ENCODE measurements around the gene CBL.
A peak's percentile ranks its signal among the peaks of the same experiment; 100 is the strongest.

CBL gene

DNA sequence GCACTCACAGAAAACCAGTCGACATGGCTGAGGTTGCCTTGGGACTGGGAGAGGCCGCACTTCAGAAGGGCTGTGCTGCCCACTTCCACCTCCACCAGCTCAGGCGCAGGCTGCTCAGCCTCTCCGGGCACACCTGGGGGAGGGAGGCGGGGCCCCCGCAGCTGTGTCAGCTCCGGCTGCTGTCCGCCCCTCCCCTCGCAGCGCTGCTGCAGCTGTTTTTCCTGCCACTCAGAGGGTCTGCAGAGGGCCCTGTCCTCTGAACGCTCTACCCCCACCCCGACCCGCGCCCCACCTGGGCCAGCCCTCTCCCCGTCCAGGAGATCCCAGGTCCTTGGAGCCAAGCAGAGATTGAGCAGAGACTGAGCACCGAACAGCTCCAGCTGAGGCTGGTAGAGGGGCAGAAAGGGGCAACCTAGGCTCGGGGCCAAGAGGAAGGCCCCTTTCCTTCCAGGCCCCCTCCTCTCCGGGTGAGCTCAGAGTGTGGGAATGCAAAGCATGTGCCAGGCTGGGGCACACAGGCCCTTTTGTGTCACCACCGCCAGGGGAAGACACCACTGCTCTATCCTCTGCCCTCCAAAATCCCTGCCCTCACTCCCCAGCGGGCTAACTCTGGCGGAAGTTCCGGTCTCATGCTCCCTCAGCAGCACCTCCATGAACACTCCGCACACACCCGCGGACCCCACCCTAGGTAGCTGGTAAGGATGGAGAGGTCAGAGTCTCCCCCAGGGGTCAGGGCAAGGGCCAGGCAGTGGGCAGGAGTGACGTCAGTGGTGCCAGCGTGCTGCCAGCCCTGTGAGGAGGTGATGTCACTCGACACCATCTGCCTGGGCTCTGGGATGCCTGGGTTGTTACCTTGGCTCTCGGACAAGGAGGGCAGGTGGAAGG, 109.2 kb downstream of the CBL start:
- DNase-seq: peak; percentile 63

GRCh38 chr11:119316016-119316728, 110.0 kb downstream of the CBL start:
- peak; percentile 39 for DNase-seq

GRCh38 chr11:119316729-119317591, 110.8 kb downstream of the CBL start, which contains the start of gene MCAM:
TSS of gene MCAM (minus strand) at chr11:119317130. CDS start at chr11:119317101, 29 bp downstream.
- peak; percentile 36 for DNase-seq

GRCh38 chr11:119317592-119318239, 111.6 kb downstream of the CBL start:
- no peak for DNase-seq

DNA sequence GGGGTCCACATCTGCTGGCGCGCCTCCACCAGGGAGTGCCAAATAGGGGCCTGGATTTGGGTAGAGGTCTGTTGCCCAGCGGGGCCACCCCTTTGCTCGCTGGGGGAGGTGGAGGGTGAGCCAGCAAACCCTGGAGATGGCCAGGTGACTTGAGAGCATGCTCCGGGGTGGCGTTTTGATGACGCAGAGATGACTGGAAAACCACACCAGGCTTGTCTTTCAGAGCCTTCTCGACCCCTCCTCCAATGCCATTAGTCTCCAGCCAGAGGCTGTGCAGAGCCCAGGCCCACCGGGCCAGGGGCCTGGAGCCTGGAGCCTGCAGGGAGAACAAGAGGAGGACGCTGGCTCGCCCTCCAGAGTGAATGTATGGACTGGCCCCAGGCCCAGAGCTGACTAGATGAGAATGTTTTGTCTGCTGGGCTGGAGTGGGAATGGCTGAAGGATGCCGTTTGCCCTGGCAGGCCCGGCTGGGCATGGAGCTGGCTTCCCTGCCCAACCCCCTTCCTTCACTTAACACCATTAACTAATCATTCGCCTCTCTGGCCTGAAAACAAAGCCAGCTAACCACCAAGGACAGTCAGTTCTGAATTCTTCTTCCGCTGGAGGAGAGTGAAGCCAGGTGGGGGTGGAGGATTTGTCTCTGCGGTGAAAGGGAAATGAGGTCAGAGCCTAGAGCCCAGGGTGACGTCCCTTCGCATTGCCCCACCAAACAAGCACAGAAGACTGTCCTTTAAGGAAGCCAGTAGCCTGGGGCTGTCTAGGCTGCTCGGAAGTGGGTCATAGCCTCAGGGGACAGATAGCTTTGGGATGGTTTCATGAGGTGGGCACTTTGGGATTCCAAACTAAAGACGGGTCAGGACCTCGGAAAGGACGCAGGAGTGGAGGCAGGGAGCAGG, 112.3 kb downstream of the CBL start:
- peak; percentile 37 for DNase-seq

GRCh38 chr11:119319136-119319699, 113.1 kb downstream of the CBL start:
- DNase-seq: no peak

DNA sequence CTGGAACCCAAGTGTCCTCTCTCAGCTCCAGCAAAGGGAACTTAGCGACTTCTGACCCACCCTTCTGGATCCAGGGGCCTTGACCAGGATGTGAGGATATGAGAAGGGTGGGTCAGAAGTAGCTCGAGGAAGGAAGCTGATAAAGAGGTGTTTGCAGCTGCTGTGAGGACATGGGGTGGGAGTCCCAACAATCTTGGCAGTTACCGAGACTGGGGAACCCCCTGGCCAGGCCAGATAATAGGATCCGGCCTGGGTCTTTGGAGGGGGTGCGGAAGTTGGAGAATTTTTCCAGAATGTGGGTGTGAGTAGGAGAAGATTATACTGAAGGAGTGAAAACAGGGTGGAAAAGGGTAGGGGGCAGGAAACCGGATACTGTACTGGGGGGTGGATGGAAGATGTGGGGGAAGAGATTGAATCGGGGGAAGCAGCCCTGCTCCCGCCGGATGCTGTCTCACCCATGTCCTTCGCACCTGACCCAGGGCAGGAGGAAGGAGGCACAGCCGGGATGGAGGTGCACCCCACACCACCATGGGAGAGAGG, 113.6 kb downstream of the CBL start:
- no peak for DNase-seq

DNA sequence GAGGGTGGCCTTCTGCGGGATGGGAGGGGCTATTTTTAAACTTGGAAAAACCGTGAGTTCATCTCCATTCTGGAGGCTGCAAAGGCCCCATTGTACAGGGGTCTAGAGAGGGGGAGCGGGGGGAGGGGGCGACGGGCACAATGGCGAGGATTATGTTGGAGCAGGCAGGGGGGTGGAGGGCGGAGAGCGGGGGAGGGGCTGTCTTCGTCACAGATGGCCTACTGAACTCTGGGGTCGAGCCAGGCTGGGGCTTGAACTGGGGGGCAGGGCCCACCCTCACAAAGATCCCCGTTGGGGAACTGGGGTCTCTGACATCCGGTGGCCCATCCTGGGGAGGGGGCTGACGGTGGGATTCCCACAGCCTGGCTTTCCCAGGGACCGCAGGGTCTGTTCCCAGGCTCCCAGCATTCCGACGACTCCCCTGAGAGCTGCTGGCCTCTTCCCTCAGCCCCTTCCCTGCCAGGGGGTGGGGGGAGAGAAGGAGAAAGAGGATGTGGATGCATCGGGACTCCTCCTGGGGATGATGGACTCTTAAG, 114.2 kb downstream of the CBL start:
- no peak for DNase-seq

DNA sequence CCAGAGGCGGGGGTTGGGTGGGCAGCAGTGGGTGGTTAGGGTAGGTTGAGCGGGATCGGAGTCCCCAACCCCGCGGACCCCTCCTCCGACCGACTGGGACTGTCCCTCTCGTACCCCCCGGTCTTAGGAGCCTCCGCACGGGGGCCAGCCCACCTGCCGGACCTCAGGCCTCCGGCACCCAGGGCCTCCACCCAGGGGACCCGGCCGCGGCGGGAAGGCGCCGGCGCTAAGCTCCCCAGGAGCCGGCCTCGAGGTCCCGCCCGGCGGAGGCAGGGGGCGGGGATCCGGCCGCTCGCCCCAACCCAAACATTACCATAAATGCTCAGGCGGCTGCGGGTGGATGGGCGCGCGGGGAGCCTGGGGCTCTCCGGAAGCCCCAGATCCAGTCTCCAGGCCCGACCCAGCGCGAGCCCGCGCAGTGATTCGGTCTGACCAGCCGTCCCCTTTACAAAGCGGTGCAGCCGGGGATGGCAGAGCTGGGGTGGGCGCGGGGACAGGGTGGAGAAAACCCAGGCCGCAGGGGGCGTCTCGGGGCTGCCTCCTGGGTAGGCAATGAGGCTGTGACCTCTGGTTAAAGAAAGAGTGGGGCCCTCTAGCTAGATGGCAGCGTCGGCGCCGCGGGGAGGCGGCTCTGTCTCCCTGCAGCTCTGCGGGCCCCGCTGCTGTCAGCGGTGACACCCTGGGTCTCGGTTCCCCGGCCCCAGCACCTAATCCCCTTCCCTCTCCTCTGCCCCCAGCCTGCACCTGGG, 114.8 kb downstream of the CBL start:
- peak; percentile 71 for DNase-seq

GRCh38 chr11:119322360-119322739, 116.2 kb downstream of the CBL start:
- no peak for DNase-seq

- DNase-seq: no peak
Measured at GRCh38 chr11:119322921-119323531, 116.9 kb downstream of the CBL start.

- peak; percentile 95 for DNase-seq
Measured at GRCh38 chr11:119323532-119324033, 117.4 kb downstream of the CBL start.

GRCh38 chr11:119324189-119324588, 118.0 kb downstream of the CBL start:
- no peak for DNase-seq

- no peak for DNase-seq
Measured at GRCh38 chr11:119329320-119329719, 123.2 kb downstream of the CBL start.

GRCh38 chr11:119330237-119330636, 124.1 kb downstream of the CBL start:
- DNase-seq: no peak

DNA sequence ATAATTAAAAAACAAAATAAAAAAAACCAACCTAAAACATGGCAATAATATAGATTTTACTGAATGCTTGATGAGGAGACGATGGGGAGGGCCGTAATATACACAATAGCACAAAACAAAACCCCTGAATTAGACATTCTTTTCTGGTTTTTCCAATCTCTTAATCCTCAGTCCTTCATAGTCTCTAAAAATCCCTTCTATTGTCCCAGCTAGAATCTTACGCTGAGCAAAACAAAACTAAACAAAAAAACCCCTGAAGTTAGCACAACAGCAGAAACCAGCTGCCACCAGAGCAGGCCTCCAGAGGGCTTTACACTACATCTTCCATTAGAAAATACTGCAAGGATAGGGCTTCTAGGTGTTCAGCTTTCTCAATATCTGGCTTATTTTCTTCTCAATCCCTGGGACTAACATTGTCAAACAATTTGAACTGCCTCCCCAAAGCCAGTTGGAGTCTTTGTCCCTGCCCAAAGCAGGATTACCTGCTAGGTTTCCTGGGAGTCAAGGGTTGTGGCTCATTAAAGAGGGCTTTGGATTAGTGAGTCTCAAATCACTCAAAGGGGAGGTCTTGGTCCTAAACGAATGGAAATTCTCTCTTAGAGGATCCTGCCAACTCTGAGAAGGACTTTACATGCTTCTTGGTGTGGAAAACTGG, 126.1 kb downstream of the CBL start:
- no peak for DNase-seq

DNA sequence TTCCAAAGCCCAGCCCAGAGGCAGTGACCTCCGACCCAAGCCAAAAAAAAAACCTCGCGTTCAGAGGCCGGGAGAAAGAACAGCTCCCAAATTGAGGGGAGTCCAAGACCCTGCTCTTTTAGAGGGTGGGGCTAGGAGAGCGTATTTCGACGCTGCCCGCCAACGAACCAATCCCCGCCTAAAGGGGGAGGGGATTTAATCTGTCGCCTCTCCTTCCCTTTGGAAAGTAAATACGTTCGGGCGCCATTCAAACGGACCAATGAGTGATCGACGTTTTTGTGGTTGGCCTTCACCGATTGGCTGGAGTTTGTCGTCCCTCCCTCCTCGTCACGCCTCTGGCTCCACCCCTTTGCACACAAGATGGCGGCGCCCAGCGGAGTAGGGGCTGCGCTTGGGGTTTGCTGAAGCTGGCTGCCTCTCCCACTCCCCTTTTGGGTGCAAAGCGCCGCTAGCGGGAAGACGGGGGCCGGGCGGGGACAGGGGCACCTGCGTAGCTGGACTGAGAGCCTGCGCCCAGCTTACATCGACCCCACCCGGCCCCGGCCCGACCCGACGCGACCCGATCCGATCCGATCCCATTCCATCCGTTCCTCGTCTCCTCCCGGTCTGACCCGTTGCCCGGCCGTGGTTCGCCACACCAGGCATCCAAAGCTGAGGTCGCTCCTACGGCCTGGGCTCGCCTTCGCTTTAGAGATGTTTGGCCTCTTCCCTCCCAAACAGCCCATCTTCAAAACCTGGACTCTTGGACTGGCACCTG, 128.2 kb downstream of the CBL start, which contains the start of gene RNF26:
TSS of gene RNF26 (plus strand) at position 354 of the 757 bp plus-strand sequence. CDS start 596 bp downstream, outside the sequence.
- DNase-seq: peak; percentile 95
